Kidney (tissue), 2 donors: ENCODE results near the gene ETV7. TPM values are rescaled to one million over a fixed set of nuclear protein-coding genes. Genes with fewer than 3 reads are reported as not detected.

Experiments
- polyA plus RNA-seq: library from polyadenylated mRNA; stranded (reverse); fragments of 350-450 nt; fragmentation: Illumina TruSeq; extraction: RNeasy Lipid Tissue Mini Kit (QIAGEN cat#74804); gene quantifications from one replicate; pipeline ENCODE4 v1.2.3, GENCODE V29; 2014; ENCODE audit warnings: low read depth, low replicate concordance; ENCODE audit not compliant: insufficient read depth
- total RNA-seq: library from RNA; stranded (reverse); fragmentation: NEBNext Ultra II Directional; extraction: Animal tissue kit (Norgen Biotek cat#: 25700); gene quantifications from one replicate; pipeline ENCODE4 v1.2.1, GENCODE V29; 2021
- donor health status: DM: yes; HTN: yes; CAD: no.

ETV7 gene
- total and polyA plus RNA-seq, 2 donors from 2014 or later = 0.99 to 4.6 TPM

Other genes starting within 250 kb of the ETV7 start
- 29.5 TPM for gene BRPF3, start 190.9 kb downstream of the ETV7 start, total RNA-seq
- 10.2 TPM for gene BRPF3, start 190.9 kb downstream of the ETV7 start, polyA plus RNA-seq
- 0.19 TPM for gene PNPLA1, start 117.6 kb downstream of the ETV7 start, total RNA-seq
- gene PNPLA1, start 117.6 kb downstream of the ETV7 start, polyA plus RNA-seq = 1.2 TPM
- gene BNIP5, start 50.8 kb downstream of the ETV7 start, total RNA-seq = 0.44 TPM
- gene BNIP5, start 50.8 kb downstream of the ETV7 start, polyA plus RNA-seq = not detected
- gene PXT1, start 55.2 kb upstream of the ETV7 start, total RNA-seq = 0.13 TPM
- gene PXT1, start 55.2 kb upstream of the ETV7 start, polyA plus RNA-seq = not detected
- gene KCTD20, start 55.3 kb upstream of the ETV7 start, total RNA-seq = 35.6 TPM
- gene KCTD20, start 55.3 kb upstream of the ETV7 start, polyA plus RNA-seq = 11.5 TPM
- 30.4 TPM for gene STK38, start 159.8 kb upstream of the ETV7 start, total RNA-seq
- gene STK38, start 159.8 kb upstream of the ETV7 start, polyA plus RNA-seq = 21.3 TPM
- gene SRSF3, start 206.7 kb upstream of the ETV7 start, total RNA-seq = 257 TPM
- gene SRSF3, start 206.7 kb upstream of the ETV7 start, polyA plus RNA-seq = 222 TPM